GM12891 (cell line): ENCODE data around the gene CPEB2.

Experiments
- DNase-seq: peaks from one replicate; pipeline ENCODE4 v3.0.0; 2011; ENCODE audit warnings: low spot score; ENCODE audit not compliant: insufficient read length
- FAIRE-seq: peaks from 2 replicates; lab custom pipeline; 2011; peaks lifted over from hg19 to GRCh38; lab: Jason Lieb, UNC
- PAX5 ChIP-seq: IDR thresholded peaks from 2 replicates; pipeline ENCODE4 v1.6.1; 2011; ENCODE audit warnings: low read length, moderate library complexity, mild to moderate bottlenecking; ENCODE audit not compliant: insufficient read depth, severe bottlenecking
- POLR2A ChIP-seq: IDR thresholded peaks from 2 replicates; pipeline ENCODE4 v1.6.1; 2011; ENCODE audit warnings: low read depth, low read length, control low read depth
- POLR2AphosphoS5 ChIP-seq: IDR thresholded peaks from 2 replicates; pipeline ENCODE4 v1.6.1; 2011; ENCODE audit warnings: low read depth, low read length, control low read depth
- POU2F2 ChIP-seq: IDR thresholded peaks from 2 replicates; pipeline ENCODE4 v1.6.1; 2011; ENCODE audit warnings: low read depth, mild to moderate bottlenecking, control low read depth, low read length, moderate library complexity
- SPI1 ChIP-seq: IDR thresholded peaks from 2 replicates; pipeline ENCODE4 v1.6.1; 2011; ENCODE audit warnings: low read depth, low read length, control low read depth
- TAF1 ChIP-seq: IDR thresholded peaks from 2 replicates; pipeline ENCODE4 v1.6.1; 2011; ENCODE audit warnings: low read depth, low read length, control low read depth

The CPEB2 gene

DNA sequence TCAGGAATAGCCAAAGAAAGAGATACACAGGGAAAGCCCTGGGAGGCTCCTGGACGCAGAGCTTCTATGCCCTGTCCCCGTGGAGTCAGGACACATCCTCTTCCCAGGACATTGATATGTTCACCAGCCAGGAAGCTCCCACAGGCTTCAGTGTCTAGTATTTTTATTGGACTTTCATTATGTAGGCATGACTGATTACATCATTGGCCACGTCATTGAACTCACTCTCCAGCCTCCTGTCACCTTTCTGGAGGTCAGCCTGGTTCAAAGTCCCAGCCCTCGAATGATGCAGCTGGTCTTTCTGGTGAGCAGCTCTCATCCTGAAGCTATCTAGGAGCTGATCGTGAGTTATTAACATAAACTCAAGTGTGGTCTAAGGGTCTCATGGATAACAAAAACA, 104.1 kb downstream of the CPEB2 start:
- TF ChIP-seq PAX5 (no peak), POU2F2 (no peak), POLR2AphosphoS5 (no peak), SPI1 (no peak), POLR2A (no peak)
- FAIRE-seq (no peak), DNase-seq (no peak)

DNA sequence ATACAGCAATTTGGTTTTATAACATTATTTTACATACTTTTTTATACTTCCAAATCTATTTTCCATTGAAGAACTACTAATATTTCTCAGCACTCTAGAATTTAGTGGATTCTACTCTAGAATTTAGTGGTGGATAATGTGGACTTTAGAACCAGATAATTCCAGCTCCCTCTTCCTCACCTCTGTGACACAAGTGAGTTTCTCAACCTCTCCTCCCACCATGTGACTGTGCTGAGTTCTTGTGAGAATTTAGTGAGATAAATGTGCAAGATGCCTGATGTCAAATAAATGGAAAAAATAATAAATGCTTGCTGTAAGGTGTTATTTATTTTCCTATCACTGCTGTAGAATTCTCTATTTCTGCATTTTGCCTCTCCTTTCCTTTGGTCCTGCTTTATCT, 107.3 kb downstream of the CPEB2 start:
- TF ChIP-seq TAF1 (no peak), POU2F2 (no peak), PAX5 (no peak), POLR2AphosphoS5 (no peak), SPI1 (no peak), POLR2A (no peak)
- DNase-seq (no peak), FAIRE-seq (no peak)

DNA sequence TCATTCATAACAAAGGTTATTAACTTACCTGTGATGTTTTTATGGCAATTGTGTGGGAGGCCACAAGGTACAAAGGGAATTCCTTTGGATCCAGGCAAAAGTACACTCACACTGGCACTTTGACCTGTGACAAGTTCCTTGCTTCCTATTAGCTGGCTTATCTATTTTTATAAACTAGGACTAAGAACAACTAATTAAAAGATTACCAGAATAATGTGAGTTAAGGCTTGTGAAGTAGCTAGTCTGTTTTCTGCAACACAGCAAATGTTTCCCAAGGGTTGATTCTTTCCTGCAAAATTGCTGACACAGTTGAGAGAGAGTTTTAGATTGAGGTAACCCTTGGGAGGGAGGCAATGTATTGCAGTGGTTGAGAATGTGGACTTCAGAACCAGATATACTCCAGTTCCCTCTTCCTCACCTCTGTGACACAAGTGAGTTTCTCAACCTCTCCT, 107.9 kb downstream of the CPEB2 start:
- TF ChIP-seq TAF1 = no peak
- TF ChIP-seq POLR2AphosphoS5 = no peak
- no peak for TF ChIP-seq POU2F2
- TF ChIP-seq POLR2A = no peak
- TF ChIP-seq SPI1 = no peak
- no peak for TF ChIP-seq PAX5
- FAIRE-seq = no peak
- no peak for DNase-seq

DNA sequence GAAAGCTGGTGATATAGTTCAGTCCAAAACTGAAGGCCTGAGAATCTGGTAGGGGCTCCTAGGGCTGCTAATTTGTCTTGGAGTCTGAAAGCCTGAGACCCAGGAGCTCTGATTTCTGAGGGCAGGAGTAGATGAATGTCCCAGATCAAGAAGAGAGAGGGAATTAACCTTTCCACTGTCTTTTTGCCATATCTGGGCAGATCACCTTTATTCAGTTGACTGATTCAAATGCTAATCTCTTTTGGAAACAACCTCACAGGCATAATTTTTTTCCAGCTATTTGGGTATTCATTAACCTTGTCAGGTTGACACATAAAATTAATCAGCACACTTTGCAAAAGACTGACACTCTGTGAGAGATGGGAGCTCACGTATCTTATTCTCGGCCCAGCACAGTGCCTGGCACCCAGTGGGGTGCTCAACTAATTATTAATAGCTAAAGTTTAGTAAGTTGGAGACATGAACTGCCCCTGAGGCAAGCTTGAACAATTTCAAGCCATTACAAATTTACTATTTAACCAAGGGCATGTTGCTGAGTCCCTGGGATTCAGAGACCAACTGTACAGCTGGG, 114.3 kb downstream of the CPEB2 start:
- FAIRE-seq = no peak
- DNase-seq = no peak

DNA sequence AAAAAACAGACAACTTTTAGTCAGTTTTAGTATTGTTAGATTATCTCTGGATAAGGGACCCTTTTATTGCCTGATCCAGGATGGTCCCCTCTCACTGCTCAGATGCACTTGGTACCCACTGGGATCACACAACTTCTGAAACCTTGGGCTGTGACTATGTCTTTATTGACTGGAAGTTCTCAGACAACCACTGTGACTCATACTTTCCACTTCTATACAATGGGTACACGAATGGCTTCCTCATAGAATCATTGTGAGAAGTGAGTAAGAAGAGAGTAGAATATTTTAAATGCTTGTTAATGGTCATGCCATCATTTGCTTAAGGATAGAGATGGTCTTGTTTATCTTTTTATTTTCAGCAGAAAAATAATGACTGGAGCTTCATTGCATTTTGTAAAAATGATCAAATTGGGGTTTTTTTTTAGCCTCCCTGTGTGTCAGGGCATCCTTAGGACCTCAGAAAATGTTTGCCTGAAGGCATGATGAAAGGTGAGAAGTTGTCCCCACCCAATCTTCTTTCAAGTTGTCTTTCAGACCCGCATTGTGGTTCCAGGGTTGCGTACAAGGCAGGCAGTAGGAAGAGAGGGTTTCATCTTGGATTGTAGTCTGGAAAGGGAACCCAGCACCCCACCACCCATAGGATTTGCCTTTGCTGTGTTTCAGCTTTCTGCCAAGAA, 115.1 kb downstream of the CPEB2 start:
- TF ChIP-seq TAF1 (no peak), SPI1 (no peak), POU2F2 (no peak), PAX5 (no peak), POLR2AphosphoS5 (no peak), POLR2A (no peak)
- FAIRE-seq = no peak
- no peak for DNase-seq

More for the DNA sequence above, 114.3 kb downstream of the CPEB2 start:
- TF ChIP-seq POU2F2 (no peak), POLR2A (no peak), PAX5 (no peak), SPI1 (no peak), TAF1 (no peak), POLR2AphosphoS5 (no peak)

DNA sequence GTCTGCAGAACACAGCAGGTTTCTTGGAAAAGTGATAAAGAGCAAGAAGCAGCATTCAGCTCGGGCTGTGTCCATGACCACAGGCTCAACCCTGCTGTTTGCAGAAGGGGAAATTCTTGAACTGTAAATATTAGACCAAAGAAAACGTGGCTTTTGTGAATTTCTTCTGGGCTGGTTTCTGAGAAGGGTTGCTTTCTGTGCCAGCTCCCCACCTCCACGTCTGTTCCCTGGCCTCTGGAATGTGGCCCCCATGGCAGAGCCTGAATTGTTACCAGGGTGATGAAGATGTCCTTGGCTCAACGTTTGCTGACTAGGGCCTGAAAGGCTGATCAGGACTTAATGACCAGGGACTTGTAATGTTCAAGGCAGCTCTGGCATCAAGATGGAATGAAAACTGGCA, 116.0 kb downstream of the CPEB2 start:
- FAIRE-seq (no peak), DNase-seq (no peak)
- no peak for TF ChIP-seq SPI1
- TF ChIP-seq POU2F2 = no peak
- TF ChIP-seq TAF1 = no peak
- no peak for TF ChIP-seq PAX5
- TF ChIP-seq POLR2AphosphoS5 = no peak
- TF ChIP-seq POLR2A = no peak
